SK-N-SH (cell line): ENCODE measurements around the gene LRRC3B. TPM values are rescaled to one million over a fixed set of nuclear protein-coding genes. Genes with fewer than 3 reads are reported as not detected.

ENCODE experiments used
- CTCF ChIA-PET: fragments of 300-600, 350-600 bp; formaldehyde crosslinking; extraction: SDS; loops from one replicate; lab custom pipeline; 2021; lab: Yijun Ruan, JAX
- POLR2A ChIA-PET: fragments of 350-600 bp; sonication (Branson Sonifier 250); formaldehyde crosslinking; extraction: SDS; loops from one replicate; lab custom pipeline; 2020; ENCODE audit warnings: antibody characterized with exemption, inconsistent platforms; lab: Yijun Ruan, JAX
- DNase-seq: peaks from one replicate; pipeline ENCODE4 v3.0.0; 2012
- H2AFZ ChIP-seq: fragments of 200-600 bp; sonication (generic); 2 replicates; pipeline ENCODE4 v1.8.1; 2016; ENCODE audit warnings: antibody characterized with exemption, mild to moderate bottlenecking, low read depth
- H3F3A ChIP-seq: fragments of 200-600 bp; sonication (generic); replicated peaks from 2 replicates; pipeline ENCODE3; 2016; ENCODE audit warnings: antibody characterized with exemption, mild to moderate bottlenecking; ENCODE audit not compliant: insufficient read depth
- H3K27ac ChIP-seq, 2 experiments: fragments of 200-500 bp in 1 of 2; fragments of 200-600 bp in 1 of 2; sonication (Bioruptor generic) in 1 of 2; sonication (generic), shearing (Covaris generic) in 1 of 2; 2 replicates each; pipeline versions ENCODE4 v1.5.1 to v1.6.1; 2014 to 2016; ENCODE audit warnings: low read depth in 2 of 2, inconsistent platforms in 1 of 2, low read length in 1 of 2, mild to moderate bottlenecking in 1 of 2, mixed read lengths in 1 of 2
- H3K27me3 ChIP-seq: fragments of 200-600 bp; sonication (generic), shearing (Covaris generic); 2 replicates; pipeline ENCODE4 v1.6.1; 2016; ENCODE audit warnings: mixed run types; ENCODE audit not compliant: insufficient read depth
- H3K36me3 ChIP-seq, 2 experiments: fragments of 200-500 bp in 1 of 2; fragments of 200-600 bp in 1 of 2; sonication (Bioruptor generic) in 1 of 2; sonication (generic) in 1 of 2; replicated peaks in 1 of 2; 2 replicates each; pipeline versions ENCODE3 to v1.5.1; 2014 to 2016; ENCODE audit warnings: low read length in 1 of 2, mild to moderate bottlenecking in 1 of 2; ENCODE audit not compliant: insufficient read depth in 2 of 2, control insufficient read depth in 1 of 2
- H3K4me1 ChIP-seq, 2 experiments: fragments of 200-500 bp in 1 of 2; fragments of 200-600 bp in 1 of 2; sonication (Bioruptor generic) in 1 of 2; sonication (generic), shearing (Covaris generic) in 1 of 2; 2 replicates each; pipeline versions ENCODE4 v1.5.1 to v1.6.1; 2014 to 2016; ENCODE audit warnings: low read depth in 1 of 2, low read length in 1 of 2, mixed run types in 1 of 2; ENCODE audit not compliant: insufficient read depth in 2 of 2, control insufficient read depth in 1 of 2
- H3K4me2 ChIP-seq: fragments of 200-600 bp; sonication (generic), shearing (Covaris generic); 2 replicates; pipeline ENCODE4 v1.6.1; 2017; ENCODE audit warnings: mixed run types
- H3K4me3 ChIP-seq, 2 experiments: fragments of 200-500 bp in 1 of 2; fragments of 200-600 bp in 1 of 2; sonication (Bioruptor generic) in 1 of 2; sonication (generic), shearing (Covaris generic) in 1 of 2; 2 replicates each; pipeline versions ENCODE4 v1.5.1 to v1.8.1; 2014 to 2016; ENCODE audit warnings: low read depth in 2 of 2, inconsistent platforms in 1 of 2, low read length in 1 of 2, mild to moderate bottlenecking in 1 of 2, mixed read lengths in 1 of 2, moderate library complexity in 1 of 2
- H3K79me2 ChIP-seq: fragments of 200-600 bp; sonication (generic); 2 replicates; pipeline ENCODE4 v1.8.1; 2017; ENCODE audit warnings: mild to moderate bottlenecking; ENCODE audit not compliant: insufficient read depth
- H3K9ac ChIP-seq: fragments of 200-600 bp; sonication (generic); 2 replicates; pipeline ENCODE4 v1.6.1; 2017; ENCODE audit warnings: mixed run types
- H3K9me2 ChIP-seq: fragments of 200-600 bp; sonication (generic); 2 replicates; pipeline ENCODE4 v1.6.1; 2017; ENCODE audit warnings: mixed run types
- H3K9me3 ChIP-seq: fragments of 200-600 bp; sonication (generic); 2 replicates; pipeline ENCODE4 v1.6.1; 2017; ENCODE audit warnings: mixed run types, mild to moderate bottlenecking, moderate library complexity
- H4K20me1 ChIP-seq: fragments of 200-600 bp; sonication (generic); 2 replicates; pipeline ENCODE4 v1.6.1; 2017; ENCODE audit warnings: mild to moderate bottlenecking, mixed run types; ENCODE audit not compliant: insufficient read depth
- CHD2 ChIP-seq: fragments of 150-350 bp; IDR thresholded peaks from 2 replicates; pipeline ENCODE4 v1.6.1; 2018; ENCODE audit warnings: low read length; ENCODE audit not compliant: partially characterized antibody
- ELF1 ChIP-seq: IDR thresholded peaks from 2 replicates; pipeline ENCODE4 v1.4.0; 2012
- EP300 ChIP-seq, 2 experiments: IDR thresholded peaks; 2 replicates each; pipeline versions ENCODE4 v1.4.0 to v1.6.1; 2012; ENCODE audit warnings: borderline replicate concordance in 1 of 2, low read depth in 1 of 2, low read length in 1 of 2
- EZH2phosphoT487 ChIP-seq: fragments of 200-600 bp; sonication (generic); IDR thresholded peaks from 2 replicates; pipeline ENCODE4 v1.6.1; 2017; ENCODE audit warnings: low read depth, mixed run types, mild to moderate bottlenecking, antibody characterized with exemption, moderate library complexity, borderline replicate concordance
- FOSL2 ChIP-seq: IDR thresholded peaks from 2 replicates; pipeline ENCODE4 v1.4.0; 2012; ENCODE audit warnings: low read depth, mild to moderate bottlenecking, moderate library complexity, borderline replicate concordance
- GABPA ChIP-seq: IDR thresholded peaks from 2 replicates; pipeline ENCODE4 v1.4.0; 2012; ENCODE audit warnings: low read depth, mild to moderate bottlenecking
- GATA2 ChIP-seq: sonication (generic); formaldehyde crosslinking; IDR thresholded peaks from 2 replicates; pipeline ENCODE4 v1.5.0; 2020; ENCODE audit warnings: mild to moderate bottlenecking, missing genetic modification reagents
- JUND ChIP-seq: IDR thresholded peaks from 2 replicates; pipeline ENCODE4 v1.4.0; 2012
- MEF2A ChIP-seq: IDR thresholded peaks from 2 replicates; pipeline ENCODE4 v1.4.0; 2012; ENCODE audit warnings: low read depth, borderline replicate concordance
- MXI1 ChIP-seq: IDR thresholded peaks from 2 replicates; pipeline ENCODE4 v1.6.1; 2012; ENCODE audit warnings: mild to moderate bottlenecking, low read depth, low read length, improper control_type of control experiment
- RCOR1 ChIP-seq: fragments of 150-350 bp; IDR thresholded peaks from 2 replicates; pipeline ENCODE4 v1.6.1; 2017; ENCODE audit warnings: antibody characterized with exemption, low read length
- REST ChIP-seq: IDR thresholded peaks from 2 replicates; pipeline ENCODE4 v1.6.1; 2012; ENCODE audit warnings: mild to moderate bottlenecking, low read depth, low read length, moderate library complexity
- RFX5 ChIP-seq: IDR thresholded peaks from 2 replicates; pipeline ENCODE4 v1.6.1; 2012; ENCODE audit warnings: mild to moderate bottlenecking, improper control_type of control experiment, low read length
- RXRA ChIP-seq: IDR thresholded peaks from 2 replicates; pipeline ENCODE4 v1.4.0; 2012; ENCODE audit warnings: low read depth, mild to moderate bottlenecking, borderline replicate concordance
- TAF1 ChIP-seq: IDR thresholded peaks from 2 replicates; pipeline ENCODE4 v1.6.1; 2012; ENCODE audit warnings: low read depth, mild to moderate bottlenecking, low read length, moderate library complexity, borderline replicate concordance
- TCF12 ChIP-seq: IDR thresholded peaks from 2 replicates; pipeline ENCODE4 v1.4.0; 2012
- TEAD4 ChIP-seq: IDR thresholded peaks from 2 replicates; pipeline ENCODE4 v1.4.0; 2012; ENCODE audit warnings: mild to moderate bottlenecking, borderline replicate concordance; ENCODE audit not compliant: insufficient read depth
- USF1 ChIP-seq: IDR thresholded peaks from 2 replicates; pipeline ENCODE4 v1.4.0; 2012; ENCODE audit warnings: low read depth, borderline replicate concordance
- USF2 ChIP-seq: fragments of 150-350 bp; IDR thresholded peaks from 2 replicates; pipeline ENCODE4 v1.6.1; 2017; ENCODE audit warnings: antibody characterized with exemption, low read length, low read depth, borderline replicate concordance
- ZBTB33 ChIP-seq: IDR thresholded peaks from 2 replicates; pipeline ENCODE4 v1.4.0; 2012; ENCODE audit warnings: low read depth, borderline replicate concordance
- WGBS: methylation state at CpG from one replicate; pipeline ENCODE4 v1.1.6; 2017; ENCODE audit warnings: low lambda C conversion rate; 5-methylcytosine and 5-hydroxymethylcytosine counted together
- polyA plus RNA-seq, 3 experiments: library from polyadenylated mRNA; depleted of rRNA; stranded (reverse); fragments of >200 nt; gene quantifications; 2 replicates each; pipeline ENCODE4 v1.2.3, GENCODE V29; 2012

Gene LRRC3B
- polyA plus RNA-seq, 1 of the 3 experiments (the other 2 are of a cell fraction), result not detected

- no peak overlapping the region for H3K27ac ChIP-seq
- POLR2A ChIA-PET, result no interaction called here
These were observed 8.4 kb upstream of the LRRC3B start for GRCh38 chr3:26614006-26614685.

More at GRCh38 chr3:26614006-26614685, 8.4 kb upstream of the LRRC3B start:
- Histone ChIP-seq H2AFZ (no peak overlapping the region), H3K9me2 (no peaks in the 10 kb centered on the region), H3K27me3 (no peaks in the 10 kb centered on the region), H3K9me3 (no peaks in the 10 kb centered on the region), H3K9ac (no peak overlapping the region), H3K4me2 (no peak overlapping the region), H3K4me1 (no peaks in the 10 kb centered on the region), H4K20me1 (no peaks in the 10 kb centered on the region), H3K4me3 (no peak overlapping the region), H3K79me2 (no peaks in the 10 kb centered on the region), H3K36me3 (no peaks in the 10 kb centered on the region), H3F3A (no peaks in the 10 kb centered on the region)
- TF ChIP-seq CHD2 (no peak), REST (no peak), MXI1 (no peak), GATA2 (CRISPR knock-in tag) (no peak), RXRA (no peak), RCOR1 (no peak), JUND (no peak), TAF1 (no peak), USF2 (no peak), EP300 (IDR thresholded peaks at IDR 0.05; ENCODE audit: borderline replicate concordance in 1 of 2, low read depth in 1 of 2, low read length in 1 of 2) (no peak), ELF1 (no peak), MEF2A (no peak), GABPA (no peak), RFX5 (no peak), TCF12 (no peak), EZH2phosphoT487 (no peak), FOSL2 (no peak), TEAD4 (no peak), ZBTB33 (no peak), USF1 (no peak)
- CTCF ChIA-PET, result no interaction called here
- no peak for DNase-seq
- 46% methylated on average over 8 of the region's 8 CpGs for WGBS
